GM12874 (cell line): ENCODE measurements around the gene TRIM31.

Source experiments
- CTCF ChIP-seq: IDR thresholded peaks from 2 replicates; pipeline ENCODE4 v1.5.1; 2011; ENCODE audit warnings: low read depth, mild to moderate bottlenecking, control low read depth, low read length, moderate library complexity; ENCODE audit not compliant: insufficient read depth

Gene TRIM31

GRCh38 chr6:30116724-30117123 lies 3.8 kb upstream of the TRIM31 start:
- no peak for TF ChIP-seq CTCF

DNA sequence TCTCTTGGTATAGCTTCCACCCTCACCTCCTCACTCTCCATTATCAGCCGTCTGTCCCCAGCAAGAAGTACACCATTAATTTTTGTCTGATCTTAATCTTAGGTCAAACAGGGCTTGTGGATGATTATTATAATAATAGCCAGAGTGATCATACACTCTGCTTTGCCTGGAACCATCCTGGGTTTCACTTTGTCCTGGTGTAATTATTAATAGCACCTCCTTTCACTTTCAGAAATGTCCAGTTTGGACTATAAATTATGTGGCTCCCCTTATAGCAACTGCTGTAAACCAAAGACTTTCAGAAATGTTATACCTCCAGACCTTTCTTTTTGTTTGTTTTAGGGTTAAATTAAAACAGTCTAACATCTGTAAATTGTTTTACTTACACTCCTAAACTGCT lies 951 bp upstream of the TRIM31 start:
- no peak for TF ChIP-seq CTCF

- no peak for TF ChIP-seq CTCF
Measured at GRCh38 chr6:30112402-30112994, 392 bp downstream of the TRIM31 start.

DNA sequence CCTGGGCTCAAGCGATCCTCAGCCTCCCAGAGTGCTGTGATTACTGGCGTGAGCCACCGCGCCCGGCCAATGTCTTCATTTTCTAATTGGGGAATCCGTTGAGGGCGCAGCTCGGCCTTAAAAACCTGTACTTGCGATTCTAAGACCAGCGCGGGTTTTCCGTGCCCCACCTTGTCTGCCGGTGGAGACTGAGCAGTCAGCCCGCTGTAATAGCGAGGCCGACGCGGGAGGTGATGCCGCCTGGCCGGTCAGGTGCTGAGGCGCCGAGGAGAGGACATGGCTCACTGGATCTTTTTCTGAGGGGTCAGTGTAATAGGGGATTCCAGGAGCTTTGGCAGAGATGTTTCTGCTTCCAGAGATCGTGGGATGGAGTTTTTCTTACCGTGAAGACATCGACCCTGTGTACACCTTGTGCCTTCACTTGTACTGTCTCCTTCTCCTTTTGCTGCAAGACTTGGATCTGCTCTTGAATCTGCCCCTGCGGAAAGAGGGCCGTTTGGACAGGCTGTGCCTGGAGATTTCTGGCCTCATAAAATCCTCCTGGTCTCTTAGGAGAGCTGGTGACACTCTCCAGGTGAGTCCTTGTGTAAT lies 1.5 kb downstream of the TRIM31 start:
- no peak for TF ChIP-seq CTCF

- no peak for TF ChIP-seq CTCF
Measured at GRCh38 chr6:30104661-30105060, 8.2 kb downstream of the TRIM31 start.

DNA sequence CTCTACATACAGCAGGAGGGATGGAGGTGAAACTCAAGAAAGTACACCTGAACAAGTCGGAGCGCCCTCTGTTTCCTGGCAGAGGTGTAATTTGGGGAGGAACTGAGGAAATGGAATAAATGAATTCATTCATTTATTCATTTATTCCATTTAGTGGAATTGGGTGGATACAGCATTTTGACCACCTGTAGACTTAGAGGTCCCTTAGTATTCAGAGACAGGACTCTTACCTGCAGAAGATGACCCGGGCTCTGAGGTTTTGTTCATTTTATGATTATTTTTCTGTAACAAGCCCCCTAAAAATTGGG lies 9.1 kb downstream of the TRIM31 start:
- TF ChIP-seq CTCF: no peak

DNA sequence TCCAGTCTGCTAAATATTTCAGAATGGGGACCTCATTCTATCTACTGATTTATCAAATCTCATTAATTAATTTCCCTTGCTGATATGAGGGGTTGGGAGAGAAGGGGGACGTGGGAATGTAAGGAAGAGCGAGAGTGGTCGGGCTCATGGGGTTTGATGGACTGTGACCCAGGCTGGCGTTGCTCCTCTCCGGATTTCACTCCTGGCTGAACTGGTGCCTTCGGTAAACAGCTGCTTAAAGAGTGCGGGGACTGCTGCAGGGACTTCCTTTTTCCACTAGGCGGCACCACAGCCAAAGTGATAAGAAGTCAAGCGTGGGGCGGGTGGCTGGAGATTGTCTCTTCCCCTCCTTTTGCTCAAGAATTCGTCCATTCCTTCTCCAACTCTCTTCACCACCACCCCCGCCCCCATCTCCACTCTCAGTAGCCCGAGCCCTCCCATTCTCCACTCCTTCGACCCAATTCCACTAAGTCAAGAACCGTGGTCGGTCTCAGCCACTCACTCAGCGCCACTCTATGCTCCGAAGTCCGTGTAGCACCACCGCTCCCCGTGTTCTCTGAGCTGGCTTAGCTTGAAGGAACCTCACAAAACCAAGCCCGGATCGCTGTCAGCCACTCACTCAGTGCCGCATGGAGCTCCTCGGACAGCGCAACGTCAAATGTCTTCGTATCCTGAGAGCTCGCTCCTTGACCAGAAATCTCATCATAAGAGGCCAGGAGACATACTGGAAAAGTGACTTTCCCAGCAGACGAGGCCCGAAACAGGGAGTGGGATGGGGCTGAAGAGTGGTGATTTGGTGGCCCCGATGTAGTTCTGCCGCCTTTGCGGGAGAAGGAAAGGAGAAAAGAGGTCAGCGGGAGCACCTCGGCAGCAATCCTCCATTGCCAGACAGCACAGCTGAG lies 9.7 kb downstream of the TRIM31 start:
- peak; percentile 96 for TF ChIP-seq CTCF
